ENCODE data around the gene PPP1R15B. TPM values are rescaled to one million over a fixed set of nuclear protein-coding genes. Genes with fewer than 3 reads are reported as not detected.

Gene PPP1R15B
- polyA plus RNA-seq, 3 donors: 14.3 to 41.6 (median 30.3) TPM

DNA sequence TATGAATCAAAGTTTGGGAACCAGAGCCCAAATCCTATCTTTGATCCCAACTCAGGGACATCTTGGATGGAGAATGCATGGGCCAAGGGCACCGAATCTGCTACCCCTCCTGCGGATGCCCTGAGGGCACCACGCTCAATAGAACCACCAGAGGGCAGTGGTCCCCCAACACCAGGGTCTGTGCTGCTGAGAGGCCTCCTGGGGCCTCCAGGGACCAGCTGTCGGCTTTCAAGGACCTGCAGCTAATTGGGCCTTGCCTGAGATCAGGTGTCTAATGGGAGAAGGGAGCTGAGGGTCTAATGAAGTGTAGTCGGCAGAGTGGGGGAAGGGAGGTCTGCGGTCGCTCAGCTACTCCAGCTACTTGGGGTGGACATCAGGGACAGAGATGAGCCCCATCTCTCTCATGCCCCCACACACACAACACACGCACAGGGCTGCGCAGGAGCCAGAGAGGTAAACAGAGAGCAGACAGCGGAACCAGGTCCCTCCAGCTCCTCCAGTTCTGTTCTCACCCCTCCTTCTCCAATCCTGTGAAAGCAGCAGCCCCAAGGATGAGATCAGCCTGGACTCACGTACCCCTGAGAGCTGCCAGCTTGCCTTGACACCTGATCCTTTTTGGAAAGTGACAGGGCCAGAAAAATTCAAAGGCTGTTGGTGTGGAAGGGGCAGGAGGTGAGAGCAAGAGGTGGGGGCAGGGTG is 34.9 kb upstream of the PPP1R15B start:
- WGBS, 3 donors: 41 to 51% (median 47%) methylated on average over 11 of the region's 11 CpGs
- no peak overlapping the region for H3K27ac ChIP-seq (ENCODE audit: low read depth, low read length)

DNA sequence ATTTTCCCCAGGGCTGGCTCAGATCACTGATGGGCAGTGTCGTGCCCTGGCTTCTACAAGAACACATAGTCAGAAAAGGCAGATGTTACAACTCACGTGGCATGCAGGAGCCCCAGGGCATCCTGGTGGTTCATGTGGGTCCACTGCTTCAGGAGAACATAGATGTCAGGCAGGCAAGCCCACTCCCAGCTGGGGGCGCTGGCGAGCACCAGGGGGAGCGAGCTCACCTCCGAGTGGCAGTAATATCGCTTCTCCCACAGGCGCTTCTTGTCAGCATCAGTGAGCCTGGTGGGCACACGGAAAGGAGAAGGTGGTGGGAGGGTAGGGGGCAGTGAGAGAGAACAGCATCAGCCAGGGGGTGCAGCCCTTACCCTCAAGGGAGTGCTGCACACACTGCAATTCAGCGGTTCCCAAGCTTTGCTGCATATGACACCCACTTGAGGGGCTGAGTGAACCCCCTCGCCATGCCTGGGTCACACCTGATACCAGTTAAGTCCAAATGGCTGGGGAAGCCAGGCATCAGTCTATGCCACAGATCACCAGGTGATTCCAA is 34.3 kb upstream of the PPP1R15B start:
- 52 to 69% (median 61%) methylated on average over 11 of the region's 11 CpGs for WGBS, 3 donors
- H3K27ac ChIP-seq (ENCODE audit: low read depth, low read length): no peak overlapping the region

DNA sequence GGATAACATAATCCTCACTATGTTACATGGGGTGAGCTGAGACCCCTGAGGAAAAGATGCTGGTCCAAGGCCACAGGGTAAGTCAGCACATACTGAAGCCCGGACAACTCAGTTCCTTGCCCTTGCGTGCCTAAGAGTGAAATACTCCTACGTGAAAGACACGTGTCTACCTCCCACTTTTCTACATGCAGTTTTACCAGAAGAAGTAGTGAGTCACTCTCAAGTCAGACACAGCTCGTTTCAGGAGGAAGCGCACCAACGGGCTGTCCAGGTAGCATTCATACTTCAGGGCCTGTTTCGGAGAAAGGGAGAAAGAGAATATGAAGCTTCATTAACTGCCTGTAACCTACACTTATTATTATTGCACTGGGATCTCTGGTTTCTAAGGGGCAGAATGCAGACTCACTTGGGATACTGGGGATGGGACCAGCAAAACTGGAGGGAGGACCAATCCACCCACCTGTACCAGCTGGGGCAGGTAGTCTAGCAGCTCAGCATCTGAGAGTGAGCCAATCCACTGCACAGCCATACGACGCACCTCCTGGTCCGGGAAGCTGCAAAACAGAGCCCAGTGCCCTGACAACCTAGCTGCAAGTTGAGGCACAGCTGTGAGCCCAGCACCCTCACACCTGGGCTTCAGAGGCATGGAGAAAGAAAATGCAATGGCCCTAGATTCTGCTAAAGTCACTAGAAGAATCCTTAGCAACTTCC is 32.4 kb upstream of the PPP1R15B start:
- whole genome bisulfite sequencing, 3 donors: 71 to 80% (median 79%) methylated on average over 11 of the region's 11 CpGs
- H3K27ac ChIP-seq (ENCODE audit: low read depth, low read length): no peak overlapping the region

DNA sequence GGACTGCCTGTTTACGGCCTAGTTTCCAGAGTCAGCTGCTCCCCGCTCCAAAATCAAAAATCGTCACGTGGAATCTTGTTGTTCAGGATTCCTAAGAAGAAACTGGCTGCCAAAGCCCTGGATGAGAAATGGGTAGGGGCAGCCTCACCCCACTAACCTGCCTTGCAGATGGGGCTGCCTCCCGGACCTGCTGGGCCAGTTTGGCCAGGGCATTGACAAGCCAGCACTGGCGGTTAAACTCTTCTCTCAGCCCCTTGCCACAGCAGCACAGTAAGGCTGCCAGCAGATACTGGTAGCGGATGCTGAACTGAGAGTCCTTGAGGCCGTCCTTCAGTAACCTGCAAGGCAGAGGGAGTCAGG is 31.6 kb upstream of the PPP1R15B start:
- no peak overlapping the region for H3K27ac ChIP-seq (ENCODE audit: low read depth, low read length)
- WGBS, 3 donors: 64 to 81% (median 68%) methylated on average over 8 of the region's 8 CpGs

DNA sequence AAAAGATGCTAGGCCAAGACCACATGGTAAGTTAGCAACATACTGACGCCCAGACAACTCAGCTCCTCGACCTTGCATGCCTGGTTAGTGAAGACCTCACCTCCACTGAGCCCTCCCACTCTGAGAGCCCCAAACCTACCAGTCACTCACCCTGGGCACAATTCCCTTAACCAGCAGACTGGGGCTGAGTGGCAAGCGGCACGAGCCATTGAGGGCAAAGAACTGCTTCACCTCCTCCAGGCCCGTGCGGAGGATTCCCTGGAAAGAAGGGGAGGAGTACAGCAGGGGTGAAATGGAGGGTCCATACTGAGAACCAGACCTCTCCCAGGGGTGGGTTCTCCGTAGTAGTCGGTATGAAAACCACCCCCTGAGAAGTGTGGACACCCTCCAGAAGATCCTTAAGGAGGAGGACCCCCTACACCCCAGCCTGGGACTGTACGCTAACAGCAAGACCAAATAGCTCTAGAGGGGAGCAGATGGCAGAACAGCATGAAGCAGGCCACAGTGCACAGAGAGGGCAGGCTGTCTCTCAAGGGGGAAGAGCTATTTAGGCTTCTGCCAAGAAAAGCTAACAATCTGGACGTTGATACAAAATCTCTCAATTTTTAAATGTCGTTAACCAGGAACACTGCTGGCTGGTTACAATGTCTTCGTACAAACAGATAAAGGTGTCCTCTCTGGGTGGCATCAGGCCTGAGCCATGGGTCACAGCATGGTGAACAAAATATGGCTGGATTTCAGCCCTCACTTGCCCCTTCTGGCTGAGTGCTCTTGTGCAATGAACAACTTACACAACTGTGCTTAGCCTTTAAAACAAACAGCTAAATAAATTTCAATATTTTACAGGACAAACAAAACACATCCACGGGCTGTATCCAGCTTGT is 31.0 kb upstream of the PPP1R15B start:
- WGBS, 3 donors: 63 to 82% (median 78%) methylated on average over 13 of the region's 13 CpGs

DNA sequence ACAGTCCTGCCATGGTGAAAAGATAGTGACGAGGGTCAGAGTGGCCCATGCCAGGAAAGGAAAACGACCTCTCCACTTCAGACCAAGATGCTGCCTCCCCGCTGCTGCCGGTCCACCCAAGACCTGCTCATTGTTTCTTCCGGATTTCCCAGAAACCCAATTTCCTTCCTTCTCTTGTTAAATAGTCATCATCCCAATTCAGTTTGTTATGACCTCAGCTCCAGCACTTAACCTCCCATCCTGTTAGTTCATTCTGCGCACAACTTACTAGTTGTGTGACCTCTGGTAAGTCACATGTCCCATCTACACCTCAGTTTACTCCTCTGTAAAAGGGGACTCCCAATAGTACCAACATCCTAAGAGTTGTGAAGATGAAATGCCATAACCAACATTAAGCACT is 29.9 kb upstream of the PPP1R15B start:
- no peak overlapping the region for H3K27ac ChIP-seq (ENCODE audit: low read depth, low read length)
- WGBS, 3 donors: 74 to 84% (median 82%) methylated on average over 6 of the region's 6 CpGs

More for the DNA sequence above, 31.0 kb upstream of the PPP1R15B start:
- H3K27ac ChIP-seq (ENCODE audit: low read depth, low read length): no peak overlapping the region

DNA sequence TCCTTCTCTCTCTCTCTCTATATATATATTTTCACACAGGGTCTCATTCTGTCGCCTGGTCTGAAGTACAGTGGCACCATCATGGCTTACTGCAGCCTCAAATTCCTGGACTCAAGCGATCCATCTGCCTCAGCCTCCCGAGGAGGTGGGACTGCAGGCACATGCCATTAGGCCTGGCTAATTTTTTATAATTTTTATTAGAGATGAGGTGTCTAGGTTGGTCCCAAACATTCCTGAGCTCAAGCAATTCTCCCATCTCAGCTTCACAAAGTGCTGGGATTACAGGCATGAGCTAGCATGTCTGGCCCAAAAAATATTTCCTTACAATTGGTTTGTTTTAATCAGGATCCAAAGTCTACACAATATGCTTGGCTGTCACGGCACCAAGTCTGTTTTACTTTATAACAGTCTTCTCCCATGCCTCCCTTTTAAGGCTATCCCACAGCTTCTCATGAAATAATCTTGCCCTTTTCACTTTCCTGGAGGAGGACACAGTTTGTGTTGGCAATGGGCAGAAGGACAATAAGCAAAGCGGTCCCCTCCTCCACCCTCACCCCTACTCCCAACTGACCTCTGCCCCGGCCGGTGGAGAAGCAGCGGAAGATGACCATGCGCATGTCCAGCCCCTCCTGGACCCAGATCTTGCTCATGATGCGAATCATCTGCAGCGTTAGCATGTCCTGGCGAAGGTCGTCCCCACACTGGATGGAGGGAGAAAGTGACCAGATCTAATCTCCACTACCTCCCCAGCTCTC is 28.2 kb upstream of the PPP1R15B start:
- WGBS, 3 donors: 73 to 81% (median 75%) methylated on average over 13 of the region's 13 CpGs
- H3K27ac ChIP-seq (ENCODE audit: low read depth, low read length): no peak overlapping the region

DNA sequence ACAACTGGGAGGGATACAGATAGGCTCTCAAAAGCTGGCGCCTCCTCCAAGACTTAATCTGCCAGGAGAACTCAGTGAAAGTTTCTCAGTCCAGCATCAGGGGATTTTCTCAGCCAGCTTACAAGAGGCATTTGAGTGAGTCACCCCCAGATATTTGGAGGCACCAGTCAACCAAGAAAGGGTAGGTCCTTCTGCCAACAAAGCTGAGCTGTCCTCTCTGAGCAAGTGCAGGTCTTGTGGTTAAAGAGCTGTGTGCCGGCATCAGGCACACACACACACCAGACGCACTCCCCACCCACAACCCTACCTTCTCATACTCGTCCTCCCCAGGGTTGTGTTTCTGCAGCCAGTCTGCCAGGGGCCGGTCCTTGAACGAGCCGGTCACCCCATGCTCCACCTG is 27.0 kb upstream of the PPP1R15B start:
- 68 to 88% (median 68%) methylated on average over 7 of the region's 7 CpGs for WGBS, 3 donors

DNA sequence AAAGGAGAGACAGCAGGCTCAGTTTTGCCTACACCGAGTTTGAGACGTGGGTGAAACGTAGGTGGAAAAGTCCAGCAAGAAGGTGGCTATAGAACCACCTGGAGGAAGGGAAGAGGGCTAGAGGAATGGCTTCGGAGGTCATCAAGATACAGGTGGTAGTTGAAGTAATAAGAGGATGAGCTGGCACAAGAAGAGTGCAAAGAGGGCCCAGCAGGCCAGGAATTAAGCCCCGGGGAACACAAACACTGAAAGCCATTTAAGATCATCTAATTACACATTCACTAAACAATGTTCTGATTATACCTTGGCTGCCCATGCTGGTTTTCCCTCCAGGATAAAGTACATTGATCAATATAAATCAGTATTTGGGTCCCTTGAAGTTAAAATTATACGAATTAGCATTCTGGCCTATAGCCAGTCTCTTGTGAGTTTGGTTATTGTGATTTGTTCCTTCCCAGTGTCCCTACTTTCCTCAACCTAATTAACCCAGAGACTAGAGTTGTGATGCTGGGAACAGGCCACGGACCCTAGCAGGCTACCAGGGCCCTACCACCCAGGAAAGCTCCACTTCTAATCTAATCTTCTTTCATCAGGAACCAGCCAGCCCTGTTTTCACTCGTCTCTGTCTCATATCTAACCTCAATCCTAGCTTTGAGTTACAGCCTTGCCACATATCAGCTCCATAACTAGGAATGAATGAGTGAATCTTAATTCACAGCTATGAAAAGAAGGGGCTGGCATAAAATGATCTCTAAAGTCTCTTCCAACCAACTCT is 26.4 kb upstream of the PPP1R15B start:
- no peak overlapping the region for H3K27ac ChIP-seq (ENCODE audit: low read depth, low read length)
- WGBS, 3 donors: 74 to 86% (median 85%) methylated on average over 8 of the region's 8 CpGs

More for the DNA sequence above, 27.0 kb upstream of the PPP1R15B start:
- H3K27ac ChIP-seq (ENCODE audit: low read depth, low read length): no peak overlapping the region

DNA sequence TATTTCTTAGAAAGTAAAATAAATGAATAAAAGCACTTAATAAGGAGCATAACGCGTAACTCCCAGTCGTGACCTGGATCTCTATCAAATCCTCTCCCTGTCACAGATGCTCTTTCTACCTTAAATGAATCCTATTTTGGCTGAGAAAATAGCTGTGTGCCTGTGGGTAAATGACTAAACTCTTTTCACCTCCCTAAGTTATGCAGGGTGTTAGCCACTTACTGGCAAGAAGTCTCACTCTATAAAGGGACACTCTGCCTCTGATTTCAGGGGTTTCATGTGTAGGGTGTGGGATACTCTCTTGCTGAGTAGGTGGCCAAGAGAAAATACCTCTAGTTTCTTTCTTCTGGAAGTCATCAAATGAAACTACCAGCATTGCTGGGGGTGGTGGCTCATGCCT is 24.3 kb upstream of the PPP1R15B start:
- 63 to 92% (median 74%) methylated on average over 3 of the region's 3 CpGs for WGBS, 3 donors
- no peak overlapping the region for H3K27ac ChIP-seq (ENCODE audit: low read depth, low read length)

DNA sequence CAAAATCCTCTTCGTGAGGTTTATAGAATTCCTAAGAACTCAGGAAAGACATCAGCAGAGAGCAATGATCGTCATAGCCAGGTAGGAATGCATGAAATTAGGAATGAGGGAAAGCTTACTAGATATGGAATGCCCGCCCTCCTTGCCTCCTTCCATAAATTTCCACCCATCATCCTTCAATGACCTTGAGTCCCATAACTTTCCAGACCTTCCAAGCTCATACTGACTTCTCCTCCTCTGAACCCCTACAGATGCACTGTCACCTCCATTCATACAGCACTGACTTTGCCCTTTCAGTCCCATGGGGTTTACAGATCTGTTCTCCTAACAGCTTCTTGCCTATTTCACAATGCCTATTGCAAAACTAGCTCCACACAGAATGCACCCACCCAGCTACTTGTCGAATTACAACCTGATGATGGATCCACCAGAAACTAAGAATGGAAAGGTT is 23.8 kb upstream of the PPP1R15B start:
- WGBS, 3 donors: 64 to 81% (median 68%) methylated on average over 4 of the region's 4 CpGs
- no peak overlapping the region for H3K27ac ChIP-seq (ENCODE audit: low read depth, low read length)

DNA sequence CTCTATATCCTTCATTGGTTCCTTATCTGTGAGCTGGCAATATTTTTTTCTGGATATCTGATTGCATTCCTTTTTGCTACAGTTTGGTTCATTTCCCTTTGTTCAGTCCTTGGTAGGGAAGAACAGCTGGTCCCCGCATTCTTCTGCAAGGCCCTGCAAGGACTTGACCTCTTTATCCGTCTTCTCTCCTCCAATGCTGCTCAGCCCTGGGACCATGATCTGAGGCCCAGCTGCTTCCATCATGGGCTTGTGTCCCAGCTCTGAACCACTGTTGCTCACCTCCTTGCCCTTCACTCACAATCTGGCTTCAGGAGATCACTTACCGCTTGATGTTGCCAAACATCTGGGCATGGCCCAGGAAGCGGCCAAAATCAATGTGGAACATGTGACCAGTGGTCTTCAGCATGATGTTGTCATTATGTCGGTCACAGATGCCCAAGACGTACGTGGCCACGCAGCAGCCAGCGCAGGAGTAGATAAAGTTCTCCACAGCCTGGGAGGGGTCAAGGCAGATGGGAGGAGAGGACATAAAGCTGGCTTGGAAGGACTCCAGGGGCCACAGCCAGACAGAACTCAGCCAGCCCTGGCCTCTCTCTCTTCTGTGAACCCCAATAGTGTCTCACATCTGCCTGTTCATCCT is 22.6 kb upstream of the PPP1R15B start:
- H3K27ac ChIP-seq (ENCODE audit: low read depth, low read length): no peak overlapping the region
- 71 to 81% (median 80%) methylated on average over 9 of the region's 9 CpGs for WGBS, 3 donors

DNA sequence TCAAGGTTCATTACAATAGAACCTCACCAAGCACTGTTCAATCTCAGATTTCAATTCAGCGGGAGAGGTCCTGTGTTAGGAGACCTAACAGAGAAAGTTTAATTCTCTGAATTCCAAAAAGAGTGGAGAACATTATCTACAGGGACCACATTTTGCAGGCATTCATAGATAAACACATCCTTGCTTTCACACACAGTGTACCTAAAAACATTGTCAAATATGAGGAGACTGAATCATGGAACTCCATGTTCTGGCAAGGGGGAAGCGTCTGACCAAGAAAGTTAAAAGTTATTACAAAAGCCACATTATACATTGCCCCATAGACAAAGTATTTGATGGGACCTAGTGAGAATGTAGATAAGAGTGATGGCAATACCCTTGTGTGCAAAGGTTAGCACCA is 21.1 kb upstream of the PPP1R15B start:
- 88 to 96% (median 93%) methylated on average over 2 of the region's 2 CpGs for WGBS, 3 donors
- no peak overlapping the region for H3K27ac ChIP-seq (ENCODE audit: low read depth, low read length)

DNA sequence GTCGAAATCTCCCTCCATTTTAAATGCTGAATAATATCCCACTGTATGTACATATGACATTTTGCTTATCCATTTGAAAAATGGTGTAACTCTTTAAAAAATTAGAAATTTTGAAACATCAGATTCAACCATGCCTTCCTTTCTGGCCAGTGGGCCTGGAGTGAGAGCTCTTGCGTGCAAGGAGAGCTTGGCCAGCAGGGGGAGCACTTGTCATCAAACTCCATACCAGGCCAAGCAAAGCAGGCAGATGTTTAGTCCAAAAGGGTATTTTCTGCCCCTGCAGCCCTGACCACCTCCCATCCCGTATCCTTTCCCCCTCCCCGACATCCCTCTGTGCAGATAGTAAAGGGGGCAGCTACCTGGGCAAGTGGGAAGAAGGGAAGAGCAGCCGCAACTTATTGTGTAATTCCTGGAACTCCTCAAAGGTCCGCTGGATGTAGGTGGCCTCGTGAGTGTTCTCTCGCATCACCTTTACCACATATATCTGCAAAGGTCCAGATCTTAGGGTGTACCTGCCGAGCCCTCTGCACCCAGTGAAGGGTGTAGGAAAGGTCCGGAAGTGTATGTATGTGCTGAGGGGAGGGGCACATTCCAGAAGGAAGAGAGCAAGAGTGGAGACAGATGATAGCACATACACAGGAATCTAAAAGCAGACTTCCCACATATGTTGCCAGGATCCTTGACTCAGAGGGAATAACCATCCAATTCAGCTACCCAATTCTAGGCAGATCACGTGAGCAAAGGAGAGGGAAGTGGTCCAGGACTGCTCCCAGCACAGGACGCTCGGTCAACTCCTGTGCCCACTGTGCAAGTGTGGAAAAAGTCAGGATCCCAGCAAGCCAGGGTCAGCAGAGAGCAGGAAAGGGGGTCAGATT is 19.9 kb upstream of the PPP1R15B start:
- no peak overlapping the region for H3K27ac ChIP-seq (ENCODE audit: low read depth, low read length)
- 52 to 60% (median 55%) methylated on average over 13 of the region's 13 CpGs for WGBS, 3 donors

DNA sequence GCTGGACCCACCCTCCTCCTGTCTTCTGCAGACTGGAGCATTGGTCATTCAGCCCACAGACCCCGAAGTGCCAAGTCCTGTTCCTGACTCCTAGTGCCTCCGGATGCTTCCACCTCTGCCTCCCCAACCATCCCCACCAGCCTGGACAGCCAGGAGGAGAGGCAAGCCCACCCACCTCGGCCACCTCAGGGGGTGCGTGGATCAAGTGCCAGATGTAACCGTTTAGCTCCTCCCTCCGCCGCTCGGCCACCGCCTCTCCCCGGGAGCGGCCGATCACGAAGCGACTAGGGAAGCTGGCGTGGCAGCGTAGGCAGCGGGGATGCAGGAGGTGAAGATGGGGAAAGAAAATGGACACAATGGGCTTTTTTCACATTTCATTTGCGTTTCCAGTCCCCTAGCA is 18.1 kb upstream of the PPP1R15B start:
- H3K27ac ChIP-seq (ENCODE audit: low read depth, low read length): no peak overlapping the region
- 88 to 94% (median 93%) methylated on average over 18 of the region's 18 CpGs for WGBS, 3 donors

Measured in adipose tissue (tissue), 3 donors.